RWPE2 (cell line): ENCODE measurements around the gene PNMA6E.

Experiments used
- ATAC-seq: fragments of 200-7000 bp; cut with Tn5 transposase; 3 replicates; pipeline ENCODE4 v1.9.1; 2021; ENCODE audit warnings: low read depth
- DNase-seq: peaks from one replicate; pipeline ENCODE4 v3.0.0-alpha.2; 2020; ENCODE audit warnings: low spot score
- H3K27ac ChIP-seq: fragments of 450-650 bp; 2 replicates; pipeline ENCODE4 v1.5.1; 2017; ENCODE audit warnings: mild to moderate bottlenecking; ENCODE audit not compliant: poor library complexity, severe bottlenecking
- H3K27me3 ChIP-seq: fragments of 250-450 bp; sonication (Bioruptor Pico); 2 replicates; pipeline ENCODE4 v1.5.1; 2021; ENCODE audit warnings: mild to moderate bottlenecking, moderate library complexity; ENCODE audit not compliant: insufficient read depth, poor library complexity, severe bottlenecking
- H3K36me3 ChIP-seq: fragments of 250-450 bp; sonication (Bioruptor Pico); 2 replicates; pipeline ENCODE4 v1.5.1; 2020; ENCODE audit warnings: low read depth, mild to moderate bottlenecking, moderate library complexity
- H3K4me1 ChIP-seq: fragments of 250-450 bp; sonication (Bioruptor Pico); 2 replicates; pipeline ENCODE4 v1.5.1; 2021; ENCODE audit warnings: mild to moderate bottlenecking, moderate library complexity; ENCODE audit not compliant: insufficient read depth, poor library complexity, severe bottlenecking
- H3K4me3 ChIP-seq: fragments of 250-450 bp; sonication (Bioruptor Pico); 2 replicates; pipeline ENCODE4 v1.5.1; 2021; ENCODE audit warnings: mild to moderate bottlenecking, moderate library complexity; ENCODE audit not compliant: severe bottlenecking
- H3K9me3 ChIP-seq: fragments of 250-450 bp; sonication (Bioruptor Pico); 2 replicates; pipeline ENCODE4 v1.5.1; 2021; ENCODE audit warnings: mild to moderate bottlenecking, moderate library complexity; ENCODE audit not compliant: severe bottlenecking
- CTCF ChIP-seq: fragments of 450-650 bp; IDR thresholded peaks from one replicate; pipeline ENCODE4 v1.5.1; 2017; ENCODE audit warnings: mild to moderate bottlenecking, moderate library complexity; ENCODE audit not compliant: poor library complexity, severe bottlenecking

Gene PNMA6E

GRCh38 chrX:153370293-153371055, 30.7 kb downstream of the PNMA6E start:
- ATAC-seq: no peak
- no peaks in the 10 kb centered on the region for H3K27me3 ChIP-seq
- H3K36me3 ChIP-seq: no peaks in the 10 kb centered on the region

DNA sequence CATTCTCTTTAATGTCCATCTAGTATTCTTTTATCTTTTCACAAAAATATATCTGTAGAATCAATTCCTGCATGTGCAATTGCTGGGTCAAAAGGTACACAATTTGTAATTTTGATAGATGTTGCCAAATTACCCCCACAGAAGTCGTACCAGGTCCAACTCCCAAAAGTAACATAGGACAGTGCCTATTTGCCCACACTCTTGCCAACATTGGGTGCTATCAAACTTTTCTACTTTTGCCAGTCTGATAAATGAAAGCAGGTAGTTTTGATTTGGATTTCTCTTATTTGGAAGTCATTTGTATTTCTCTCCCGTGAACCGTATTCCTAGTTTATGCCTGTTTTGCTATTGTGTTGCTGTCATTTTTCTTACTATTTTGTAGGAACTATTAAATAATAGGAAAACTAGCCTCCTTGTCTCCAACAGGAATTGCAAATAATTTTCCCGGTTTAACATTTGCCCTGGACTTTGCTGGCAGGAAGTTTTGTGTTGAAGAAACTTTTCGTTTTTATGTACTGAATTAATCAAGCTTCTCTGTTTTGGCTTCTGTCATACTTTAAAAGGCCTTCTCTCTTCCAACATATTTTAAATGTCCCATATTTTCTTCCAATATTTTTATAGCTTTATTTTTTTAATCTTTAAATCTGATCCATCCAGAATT, 34.1 kb downstream of the PNMA6E start:
- no peaks in the 10 kb centered on the region for H3K36me3 ChIP-seq
- no peak overlapping the region for H3K4me3 ChIP-seq
- H3K27me3 ChIP-seq: no peaks in the 10 kb centered on the region
- H3K9me3 ChIP-seq: no peaks in the 10 kb centered on the region
- TF ChIP-seq CTCF: no peak
- H3K4me1 ChIP-seq: no peaks in the 10 kb centered on the region
- H3K27ac ChIP-seq: no peak overlapping the region
- DNase-seq (no peak), ATAC-seq (no peak)

More at GRCh38 chrX:153370293-153371055, 30.7 kb downstream of the PNMA6E start:
- no peak for TF ChIP-seq CTCF
- Histone ChIP-seq H3K4me1 (no peaks in the 10 kb centered on the region), H3K4me3 (no peak overlapping the region), H3K27ac (no peak overlapping the region), H3K9me3 (no peaks in the 10 kb centered on the region)
- DNase-seq: no peak

GRCh38 chrX:153366119-153366518, 35.0 kb downstream of the PNMA6E start:
- H3K27ac ChIP-seq: no peak overlapping the region
- no peak for ATAC-seq
- no peak for TF ChIP-seq CTCF
- no peaks in the 10 kb centered on the region for H3K27me3 ChIP-seq
- no peaks in the 10 kb centered on the region for H3K36me3 ChIP-seq
- no peak overlapping the region for H3K4me3 ChIP-seq
- no peaks in the 10 kb centered on the region for H3K4me1 ChIP-seq
- H3K9me3 ChIP-seq: no peaks in the 10 kb centered on the region
- no peak for DNase-seq

GRCh38 chrX:153365670-153366069, 35.5 kb downstream of the PNMA6E start:
- Histone ChIP-seq H3K4me1 (no peaks in the 10 kb centered on the region), H3K36me3 (no peaks in the 10 kb centered on the region), H3K9me3 (no peaks in the 10 kb centered on the region), H3K27me3 (no peaks in the 10 kb centered on the region), H3K4me3 (no peak overlapping the region), H3K27ac (no peak overlapping the region)
- ATAC-seq: no peak
- no peak for DNase-seq
- no peak for TF ChIP-seq CTCF
